ENCODE results near the gene CSGALNACT2. TPM values are rescaled to one million over a fixed set of nuclear protein-coding genes. Genes with fewer than 3 reads are reported as not detected.

CSGALNACT2 gene
- total RNA-seq, 1 experiment from 2014 or later: 8.9 TPM

GRCh38 chr10:43231523-43232078 is 93.4 kb downstream of the CSGALNACT2 start:
- Histone ChIP-seq H3K4me1 (ENCODE audit: insufficient read depth, low read length) (no peaks in the 10 kb centered on the region; the same call in 1 of the 2 replicates), H3K14ac (ENCODE audit: insufficient read depth, low read length) (no peak overlapping the region; the same call in 1 of the 2 replicates), H2BK5ac (ENCODE audit: insufficient read length, low read length) (no peak overlapping the region), H2BK15ac (ENCODE audit: low read depth, low read length) (no peak overlapping the region), H3K9ac (ENCODE audit: extremely low read depth, insufficient read length, low read length) (no peak overlapping the region), H2AFZ (ENCODE audit: low read length) (no peak overlapping the region), H3K79me1 (ENCODE audit: insufficient read depth, low read depth, low read length, poor library complexity, severe bottlenecking) (no peaks in the 10 kb centered on the region), H4K91ac (ENCODE audit: insufficient read length, low read depth, low read length) (no peak overlapping the region), H2AK5ac (ENCODE audit: insufficient read length, low read length) (no peak overlapping the region), H3K4me2 (ENCODE audit: insufficient read depth, insufficient read length, low read length) (no peak overlapping the region), H3T11ph (ENCODE audit: low read length) (no peak overlapping the region), H3K27me3 (ENCODE audit: insufficient read depth, low read length) (peaks cover 19% of the 10 kb centered on the region; the same call in 1 of the 2 replicates), H3K79me2 (ENCODE audit: insufficient read depth, low read length) (no peaks in the 10 kb centered on the region), H3K9me3 (ENCODE audit: control insufficient read depth, low read depth, low read length) (no peaks in the 10 kb centered on the region), H3K56ac (ENCODE audit: insufficient read length, low read depth, low read length) (no peak overlapping the region), H3K23me2 (ENCODE audit: insufficient read length, low read depth, low read length, poor library complexity, severe bottlenecking) (peaks cover 8% of the 10 kb centered on the region), H3K4ac (ENCODE audit: low read depth, low read length) (no peak overlapping the region), H3K23ac (ENCODE audit: insufficient read length, low read depth, low read length) (no peak overlapping the region), H4K5ac (ENCODE audit: insufficient read length, low read depth, low read length) (no peak overlapping the region), H2BK20ac (ENCODE audit: low read depth, low read length, poor library complexity, severe bottlenecking) (no peak overlapping the region), H2BK120ac (ENCODE audit: low read depth, low read length, poor library complexity, severe bottlenecking) (no peak overlapping the region), H3K18ac (ENCODE audit: insufficient read length, low read depth, low read length) (no peak overlapping the region), H2BK12ac (ENCODE audit: insufficient read length, low read depth, low read length) (no peak overlapping the region), H3K27ac (ENCODE audit: insufficient read length, low read depth, low read length) (no peak overlapping the region), H4K8ac (replicated peaks; ENCODE audit: insufficient read length, low read depth, low read length) (no peak overlapping the region), H4K20me1 (ENCODE audit: control insufficient read depth, insufficient read depth, insufficient read length) (no peaks in the 10 kb centered on the region)
- H3K9me3 Mint-ChIP-seq: no peaks in the 10 kb centered on the region; a peak in 1 of 5 replicates
- H3K27ac Mint-ChIP-seq: no peak overlapping the region
- peaks cover 68% of the 10 kb centered on the region for H3K27me3 Mint-ChIP-seq (ENCODE audit: low read depth)
- peaks cover 13 to 18% of the 10 kb centered on the region in 2 experiments for H3K4me1 Mint-ChIP-seq
- no CpG with 5 or more reads among the region's 6 CpGs for WGBS (ENCODE audit: extremely low coverage, insufficient read length, low lambda C conversion rate)
- TF ChIP-seq, protein P1, sequence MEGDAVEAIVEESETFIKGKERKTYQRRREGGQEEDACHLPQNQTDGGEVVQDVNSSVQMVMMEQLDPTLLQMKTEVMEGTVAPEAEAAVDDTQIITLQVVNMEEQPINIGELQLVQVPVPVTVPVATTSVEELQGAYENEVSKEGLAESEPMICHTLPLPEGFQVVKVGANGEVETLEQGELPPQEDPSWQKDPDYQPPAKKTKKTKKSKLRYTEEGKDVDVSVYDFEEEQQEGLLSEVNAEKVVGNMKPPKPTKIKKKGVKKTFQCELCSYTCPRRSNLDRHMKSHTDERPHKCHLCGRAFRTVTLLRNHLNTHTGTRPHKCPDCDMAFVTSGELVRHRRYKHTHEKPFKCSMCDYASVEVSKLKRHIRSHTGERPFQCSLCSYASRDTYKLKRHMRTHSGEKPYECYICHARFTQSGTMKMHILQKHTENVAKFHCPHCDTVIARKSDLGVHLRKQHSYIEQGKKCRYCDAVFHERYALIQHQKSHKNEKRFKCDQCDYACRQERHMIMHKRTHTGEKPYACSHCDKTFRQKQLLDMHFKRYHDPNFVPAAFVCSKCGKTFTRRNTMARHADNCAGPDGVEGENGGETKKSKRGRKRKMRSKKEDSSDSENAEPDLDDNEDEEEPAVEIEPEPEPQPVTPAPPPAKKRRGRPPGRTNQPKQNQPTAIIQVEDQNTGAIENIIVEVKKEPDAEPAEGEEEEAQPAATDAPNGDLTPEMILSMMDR (conservative IDR thresholded peaks at IDR 0.05): no peak
- no peak overlapping the region for H3K4me3 Mint-ChIP-seq
- no peaks in the 10 kb centered on the region; a peak in 1 of 7 replicates for H3K36me3 Mint-ChIP-seq (ENCODE audit: insufficient read depth in 1 of 3, low read depth in 3 of 3)
- peak; percentile 23 for DNase-seq
